Calu3 (cell line): ENCODE measurements around the gene PAIP1. TPM values are rescaled to one million over a fixed set of nuclear protein-coding genes. Genes with fewer than 3 reads are reported as not detected.
"Not testable (repeated sequence)": the region's sequence is repeated elsewhere in the genome, so short reads cannot be mapped to it uniquely, and the experiment has no call there.

Experiments
- BruUV-seq: library from RNA; stranded (reverse); fragments of 400-500 nt; replicated peaks from 2 replicates; lab custom pipeline; 2021; lab: Mats Ljungman, UMichigan
- CTCF ChIA-PET: fragments of 300-600 bp; sonication (Branson Sonifier 250); formaldehyde crosslinking; loops from one replicate; lab custom pipeline; 2022; ENCODE audit warnings: antibody characterized with exemption; lab: Charles Lee
- DNase-seq: peaks from one replicate; pipeline ENCODE4 v3.0.0; 2022
- H3K27ac Mint-ChIP-seq: one replicate; pipeline ENCODE4 v1.8.0; 2022; ENCODE audit warnings: mixed read lengths; ENCODE audit not compliant: unreplicated experiment
- H3K27me3 Mint-ChIP-seq: one replicate; pipeline ENCODE4 v1.8.0; 2022; ENCODE audit warnings: mixed read lengths; ENCODE audit not compliant: unreplicated experiment
- H3K36me3 Mint-ChIP-seq: one replicate; pipeline ENCODE4 v1.8.0; 2022; ENCODE audit warnings: mild to moderate bottlenecking, moderate library complexity, mixed read lengths; ENCODE audit not compliant: insufficient read depth, unreplicated experiment
- H3K4me1 Mint-ChIP-seq: one replicate; pipeline ENCODE4 v1.8.0; 2022; ENCODE audit warnings: mild to moderate bottlenecking, low read depth, mixed read lengths; ENCODE audit not compliant: unreplicated experiment
- H3K4me3 Mint-ChIP-seq: one replicate; pipeline ENCODE4 v1.8.0; 2022; ENCODE audit warnings: mild to moderate bottlenecking, low read depth, moderate library complexity, mixed read lengths; ENCODE audit not compliant: unreplicated experiment
- H3K9me3 Mint-ChIP-seq: one replicate; pipeline ENCODE4 v1.8.0; 2022; ENCODE audit warnings: low read depth, mixed read lengths; ENCODE audit not compliant: unreplicated experiment
- CTCF ChIP-seq: fragments of 200-600 bp; IDR thresholded peaks from one replicate; pipeline ENCODE4 v1.8.0; 2022; ENCODE audit warnings: antibody characterized with exemption; ENCODE audit not compliant: unreplicated experiment
- intact Hi-C: fragments of 100-400 bp; cut with micrococcal nuclease; formaldehyde crosslinking; loops from one replicate; pipeline ENCODE4 v1.10.0; 2022; ENCODE audit not compliant: unreplicated experiment
- total RNA-seq: library from RNA; stranded (reverse); gene quantifications from 2 replicates; pipeline ENCODE4 v1.2.3, GENCODE V29; 2022

The PAIP1 gene
- total RNA-seq, 1 experiment from 2014 or later, result 97.4 TPM

GRCh38 chr5:43554497-43554896, 2.4 kb downstream of the PAIP1 start:
- Mint-ChIP-seq H3K4me1 (peaks cover 9% of the 10 kb centered on the region), H3K36me3 (peaks cover 39% of the 10 kb centered on the region), H3K27me3 (no peaks in the 10 kb centered on the region), H3K9me3 (no peaks in the 10 kb centered on the region), H3K27ac (no peak overlapping the region), H3K4me3 (no peak overlapping the region)
- no peak for DNase-seq
- intact Hi-C loops, result no loop called here
- no peak for TF ChIP-seq CTCF
- CTCF ChIA-PET, result no interaction called here
- BruUV-seq, result no TSS peak

GRCh38 chr5:43553381-43553780, 3.5 kb downstream of the PAIP1 start:
- no peak for DNase-seq
- H3K9me3 Mint-ChIP-seq, result no peaks in the 10 kb centered on the region
- no peak overlapping the region for H3K27ac Mint-ChIP-seq
- H3K36me3 Mint-ChIP-seq, result peaks cover 44% of the 10 kb centered on the region
- CTCF ChIA-PET, result no interaction called here
- no peak for TF ChIP-seq CTCF
- H3K4me1 Mint-ChIP-seq, result peaks cover 9% of the 10 kb centered on the region
- intact Hi-C loops, result no loop called here
- no peak overlapping the region for H3K4me3 Mint-ChIP-seq
- H3K27me3 Mint-ChIP-seq, result no peaks in the 10 kb centered on the region
- no TSS peak for BruUV-seq

- BruUV-seq, result no TSS peak
- peaks cover 33% of the 10 kb centered on the region for H3K36me3 Mint-ChIP-seq
- no peak for TF ChIP-seq CTCF
- no peak overlapping the region for H3K27ac Mint-ChIP-seq
- CTCF ChIA-PET, result no interaction called here
- intact Hi-C loops, result no loop called here
- DNase-seq, result no peak
- no peaks in the 10 kb centered on the region for H3K9me3 Mint-ChIP-seq
- H3K4me1 Mint-ChIP-seq, result peaks cover 9% of the 10 kb centered on the region
- H3K4me3 Mint-ChIP-seq, result no peak overlapping the region
- no peaks in the 10 kb centered on the region for H3K27me3 Mint-ChIP-seq
Observed at GRCh38 chr5:43551731-43552130, 5.1 kb downstream of the PAIP1 start.

GRCh38 chr5:43549272-43549671, 7.6 kb downstream of the PAIP1 start:
- H3K36me3 Mint-ChIP-seq, result peaks cover 33% of the 10 kb centered on the region
- H3K27ac Mint-ChIP-seq, H3K4me1 Mint-ChIP-seq, H3K4me3 Mint-ChIP-seq, H3K9me3 Mint-ChIP-seq, intact Hi-C loops, DNase-seq, BruUV-seq, H3K27me3 Mint-ChIP-seq, CTCF ChIA-PET: not testable (repeated sequence)

GRCh38 chr5:43548358-43548757, 8.5 kb downstream of the PAIP1 start:
- no TSS peak for BruUV-seq
- no peaks in the 10 kb centered on the region for H3K27me3 Mint-ChIP-seq
- intact Hi-C loops, result no loop called here
- H3K4me3 Mint-ChIP-seq, result no peak overlapping the region
- DNase-seq, result no peak
- TF ChIP-seq CTCF, result no peak
- no peak overlapping the region for H3K27ac Mint-ChIP-seq
- H3K36me3 Mint-ChIP-seq, result peaks cover 34% of the 10 kb centered on the region
- no peaks in the 10 kb centered on the region for H3K9me3 Mint-ChIP-seq
- peaks cover 9% of the 10 kb centered on the region for H3K4me1 Mint-ChIP-seq
- CTCF ChIA-PET, result no interaction called here
